Prostate gland (tissue), 2 donors: ENCODE data around the gene TSHB.

Experiments
- POLR2A ChIP-seq: fragments of 450-650 bp; IDR thresholded peaks from one replicate; pipeline ENCODE4 v1.6.1; 2016; ENCODE audit warnings: antibody characterized with exemption, mild to moderate bottlenecking
- POLR2AphosphoS5 ChIP-seq: sonication (generic); formaldehyde crosslinking; IDR thresholded peaks from one replicate; pipeline ENCODE4 v1.6.1; 2017; ENCODE audit warnings: antibody characterized with exemption
- TF ChIP-seq, protein P1 (sequence below), 4 experiments: fragments of 200-600 bp in 2 of 4; fragments of 450-650 bp in 2 of 4; sonication (generic) in 2 of 4; IDR thresholded peaks; 1 replicate in 3 of 4; 2 replicates in 1 of 4; pipeline ENCODE4 v1.5.1; 2016 to 2019; ENCODE audit warnings: antibody characterized with exemption in 4 of 4, mild to moderate bottlenecking in 2 of 4, moderate library complexity in 2 of 4

DNA sequence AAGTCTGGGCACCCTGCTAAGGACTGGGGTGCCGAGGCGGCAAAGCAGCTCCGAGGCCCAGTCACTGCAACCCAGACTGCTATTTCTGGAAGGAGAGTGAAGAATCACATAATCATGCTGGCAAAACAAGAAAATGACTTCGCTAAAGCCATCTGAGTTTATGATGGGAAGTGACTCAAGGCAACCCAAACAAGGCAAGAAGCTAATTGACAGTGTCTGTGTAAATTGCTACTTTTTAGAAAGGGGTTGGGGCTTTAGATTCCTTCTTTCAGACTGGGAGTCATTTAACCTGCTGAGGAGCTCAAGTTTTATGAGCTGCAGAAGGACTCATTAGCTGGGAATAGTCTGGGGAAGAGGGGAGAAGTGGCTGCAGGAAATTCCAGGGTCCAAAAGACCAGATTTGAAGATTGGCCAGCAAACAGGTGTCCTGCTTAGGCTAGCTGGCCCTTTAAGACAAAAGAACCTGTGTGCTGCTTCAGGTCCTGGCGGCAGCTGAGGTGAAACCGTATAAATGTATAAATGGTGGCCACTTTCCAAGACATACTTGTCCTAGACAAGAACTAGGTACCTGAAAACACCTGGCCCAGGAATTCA, 28.1 kb downstream of the TSHB start:
- TF ChIP-seq POLR2AphosphoS5 (no peak), POLR2A (no peak)
- TF ChIP-seq, protein P1, sequence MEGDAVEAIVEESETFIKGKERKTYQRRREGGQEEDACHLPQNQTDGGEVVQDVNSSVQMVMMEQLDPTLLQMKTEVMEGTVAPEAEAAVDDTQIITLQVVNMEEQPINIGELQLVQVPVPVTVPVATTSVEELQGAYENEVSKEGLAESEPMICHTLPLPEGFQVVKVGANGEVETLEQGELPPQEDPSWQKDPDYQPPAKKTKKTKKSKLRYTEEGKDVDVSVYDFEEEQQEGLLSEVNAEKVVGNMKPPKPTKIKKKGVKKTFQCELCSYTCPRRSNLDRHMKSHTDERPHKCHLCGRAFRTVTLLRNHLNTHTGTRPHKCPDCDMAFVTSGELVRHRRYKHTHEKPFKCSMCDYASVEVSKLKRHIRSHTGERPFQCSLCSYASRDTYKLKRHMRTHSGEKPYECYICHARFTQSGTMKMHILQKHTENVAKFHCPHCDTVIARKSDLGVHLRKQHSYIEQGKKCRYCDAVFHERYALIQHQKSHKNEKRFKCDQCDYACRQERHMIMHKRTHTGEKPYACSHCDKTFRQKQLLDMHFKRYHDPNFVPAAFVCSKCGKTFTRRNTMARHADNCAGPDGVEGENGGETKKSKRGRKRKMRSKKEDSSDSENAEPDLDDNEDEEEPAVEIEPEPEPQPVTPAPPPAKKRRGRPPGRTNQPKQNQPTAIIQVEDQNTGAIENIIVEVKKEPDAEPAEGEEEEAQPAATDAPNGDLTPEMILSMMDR (IDR thresholded peaks at IDR 0.05): no peak
